Uterus (tissue), 2 donors: ENCODE results near the gene FAM151A.

ENCODE experiments used
- CTCF ChIP-seq, 4 experiments: fragments of 200-600 bp in 2 of 4; fragments of 450-650 bp in 2 of 4; sonication (generic) in 2 of 4; IDR thresholded peaks; one replicate each; pipeline ENCODE4 v1.5.1; 2016 to 2019; ENCODE audit warnings: antibody characterized with exemption in 4 of 4, mild to moderate bottlenecking in 2 of 4, moderate library complexity in 1 of 4
- POLR2A ChIP-seq, 2 donors: fragments of 450-650 bp; IDR thresholded peaks; one replicate each; pipeline ENCODE4 v1.6.1; 2016; ENCODE audit warnings: antibody characterized with exemption in 2 of 2, mild to moderate bottlenecking in 1 of 2, moderate library complexity in 1 of 2

GRCh38 chr1:54577612-54578011, 45.7 kb downstream of the FAM151A start:
- TF ChIP-seq CTCF (IDR thresholded peaks at IDR 0.05) (no peak), POLR2A (IDR thresholded peaks at IDR 0.05) (no peak)
